GM19099 (cell line): Measurements from ENCODE around the gene MYBBP1A.

Source experiments
- POLR2A ChIP-seq: IDR thresholded peaks from 3 replicates; pipeline ENCODE4 v1.6.1; 2011; ENCODE audit warnings: low read depth; ENCODE audit not compliant: insufficient read length; ENCODE audit errors: extremely low read depth

Gene MYBBP1A, protein sequence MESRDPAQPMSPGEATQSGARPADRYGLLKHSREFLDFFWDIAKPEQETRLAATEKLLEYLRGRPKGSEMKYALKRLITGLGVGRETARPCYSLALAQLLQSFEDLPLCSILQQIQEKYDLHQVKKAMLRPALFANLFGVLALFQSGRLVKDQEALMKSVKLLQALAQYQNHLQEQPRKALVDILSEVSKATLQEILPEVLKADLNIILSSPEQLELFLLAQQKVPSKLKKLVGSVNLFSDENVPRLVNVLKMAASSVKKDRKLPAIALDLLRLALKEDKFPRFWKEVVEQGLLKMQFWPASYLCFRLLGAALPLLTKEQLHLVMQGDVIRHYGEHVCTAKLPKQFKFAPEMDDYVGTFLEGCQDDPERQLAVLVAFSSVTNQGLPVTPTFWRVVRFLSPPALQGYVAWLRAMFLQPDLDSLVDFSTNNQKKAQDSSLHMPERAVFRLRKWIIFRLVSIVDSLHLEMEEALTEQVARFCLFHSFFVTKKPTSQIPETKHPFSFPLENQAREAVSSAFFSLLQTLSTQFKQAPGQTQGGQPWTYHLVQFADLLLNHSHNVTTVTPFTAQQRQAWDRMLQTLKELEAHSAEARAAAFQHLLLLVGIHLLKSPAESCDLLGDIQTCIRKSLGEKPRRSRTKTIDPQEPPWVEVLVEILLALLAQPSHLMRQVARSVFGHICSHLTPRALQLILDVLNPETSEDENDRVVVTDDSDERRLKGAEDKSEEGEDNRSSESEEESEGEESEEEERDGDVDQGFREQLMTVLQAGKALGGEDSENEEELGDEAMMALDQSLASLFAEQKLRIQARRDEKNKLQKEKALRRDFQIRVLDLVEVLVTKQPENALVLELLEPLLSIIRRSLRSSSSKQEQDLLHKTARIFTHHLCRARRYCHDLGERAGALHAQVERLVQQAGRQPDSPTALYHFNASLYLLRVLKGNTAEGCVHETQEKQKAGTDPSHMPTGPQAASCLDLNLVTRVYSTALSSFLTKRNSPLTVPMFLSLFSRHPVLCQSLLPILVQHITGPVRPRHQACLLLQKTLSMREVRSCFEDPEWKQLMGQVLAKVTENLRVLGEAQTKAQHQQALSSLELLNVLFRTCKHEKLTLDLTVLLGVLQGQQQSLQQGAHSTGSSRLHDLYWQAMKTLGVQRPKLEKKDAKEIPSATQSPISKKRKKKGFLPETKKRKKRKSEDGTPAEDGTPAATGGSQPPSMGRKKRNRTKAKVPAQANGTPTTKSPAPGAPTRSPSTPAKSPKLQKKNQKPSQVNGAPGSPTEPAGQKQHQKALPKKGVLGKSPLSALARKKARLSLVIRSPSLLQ (N-terminal part only)

DNA sequence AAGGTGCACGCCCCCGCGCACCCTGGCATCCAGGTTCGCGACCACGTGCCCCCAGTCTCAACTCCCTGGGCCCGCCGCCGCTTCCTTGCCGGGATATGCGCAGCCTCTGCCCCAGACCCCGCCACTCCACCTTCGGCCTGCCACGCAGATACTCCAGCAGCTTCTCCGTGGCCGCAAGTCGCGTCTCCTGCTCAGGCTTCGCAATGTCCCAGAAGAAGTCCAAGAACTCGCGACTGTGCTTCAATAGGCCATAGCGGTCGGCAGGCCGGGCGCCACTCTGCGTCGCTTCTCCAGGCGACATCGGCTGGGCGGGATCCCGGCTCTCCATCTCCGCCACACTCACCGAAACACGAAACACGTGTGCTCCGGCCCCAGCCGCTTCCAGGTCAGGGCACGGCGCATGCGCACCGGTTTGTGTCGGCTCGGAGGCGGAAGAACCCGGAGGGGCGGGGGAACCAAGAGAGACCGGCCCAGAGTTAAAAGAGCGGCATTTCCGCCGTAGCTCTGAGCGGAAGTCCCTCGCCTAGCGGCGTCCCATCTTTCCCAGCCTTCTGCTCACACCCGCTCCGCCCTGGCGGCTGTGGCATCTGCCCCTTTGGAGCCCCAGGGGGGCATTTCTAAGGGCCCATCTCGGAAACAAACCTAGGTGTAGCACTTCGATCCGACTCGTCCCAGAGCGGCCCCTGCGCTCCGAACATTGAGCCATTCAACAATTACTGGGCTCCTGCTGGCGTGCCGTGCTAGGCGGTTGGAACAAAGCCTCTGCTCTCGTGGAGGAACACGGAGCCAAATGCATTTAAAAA is at the start of gene MYBBP1A:
Gene MYBBP1A (minus strand): TSS at position 388 of the 803 bp plus-strand sequence. CDS start 60 bp downstream, at position 328.
- TF ChIP-seq POLR2A: peak; percentile 97

DNA sequence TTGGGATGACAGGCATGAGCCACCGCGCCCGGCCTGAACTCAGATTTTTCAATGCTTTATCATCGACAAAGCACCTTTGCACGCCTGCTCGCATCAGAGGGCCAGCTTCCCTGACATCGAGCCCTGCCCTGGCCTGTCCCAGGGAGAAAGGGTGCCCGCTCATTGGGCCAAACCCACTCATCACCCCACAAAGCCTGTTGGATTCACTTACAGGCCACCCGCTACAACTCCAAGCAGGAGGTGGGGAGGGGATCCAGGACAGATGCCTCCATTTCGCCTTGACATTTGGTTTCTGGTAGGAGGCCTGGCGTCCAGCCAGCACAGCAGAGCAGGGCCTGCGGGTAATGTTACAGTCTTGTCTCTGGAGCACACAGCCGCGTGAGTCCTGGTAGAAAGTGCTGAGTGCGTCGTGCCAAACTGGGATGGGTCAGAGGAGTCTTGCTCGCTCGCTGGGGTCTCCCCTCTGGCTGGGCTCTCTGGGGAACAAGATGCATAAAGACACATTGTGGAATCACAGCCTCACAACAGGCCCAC is 49.0 kb upstream of the MYBBP1A start:
- no peak for TF ChIP-seq POLR2A

DNA sequence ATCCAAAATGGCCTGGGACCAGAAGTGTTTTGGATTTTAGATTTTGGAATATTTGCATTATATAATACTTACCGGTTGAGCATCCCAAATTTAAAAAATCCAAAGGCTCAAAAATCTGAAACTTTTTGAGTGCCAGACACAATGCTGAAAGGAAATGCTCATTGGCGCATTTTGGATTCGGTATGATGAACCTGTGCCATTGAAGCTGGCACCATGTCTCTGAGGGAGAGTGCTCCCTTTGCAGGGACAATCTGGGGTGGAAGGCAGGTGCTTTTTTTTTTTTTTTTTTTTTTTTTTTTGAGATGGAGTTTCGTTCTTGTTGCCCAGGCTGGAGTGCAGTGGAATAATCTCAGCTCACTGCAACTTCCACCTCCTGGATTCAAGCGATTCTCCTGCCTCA is 46.9 kb upstream of the MYBBP1A start:
- TF ChIP-seq POLR2A: no peak

DNA sequence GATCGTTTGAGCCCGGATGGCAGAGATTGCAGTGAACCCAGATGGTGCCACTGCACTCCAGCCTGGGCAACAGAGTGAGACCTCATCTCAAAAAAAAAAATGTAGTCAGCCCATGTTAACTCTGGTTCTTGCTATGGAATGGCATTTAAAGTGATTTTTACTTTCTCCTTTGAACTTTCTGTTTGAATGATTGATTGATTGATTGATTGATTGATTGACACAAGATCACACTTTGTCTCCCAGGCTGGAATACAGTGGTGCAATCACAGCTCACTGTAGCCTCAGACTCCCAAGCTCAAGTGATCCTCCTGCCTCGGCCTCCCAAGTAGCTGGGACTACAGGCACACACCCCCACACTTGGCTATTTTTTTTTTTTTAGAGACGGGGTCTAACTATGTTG is 46.1 kb upstream of the MYBBP1A start:
- TF ChIP-seq POLR2A: no peak

DNA sequence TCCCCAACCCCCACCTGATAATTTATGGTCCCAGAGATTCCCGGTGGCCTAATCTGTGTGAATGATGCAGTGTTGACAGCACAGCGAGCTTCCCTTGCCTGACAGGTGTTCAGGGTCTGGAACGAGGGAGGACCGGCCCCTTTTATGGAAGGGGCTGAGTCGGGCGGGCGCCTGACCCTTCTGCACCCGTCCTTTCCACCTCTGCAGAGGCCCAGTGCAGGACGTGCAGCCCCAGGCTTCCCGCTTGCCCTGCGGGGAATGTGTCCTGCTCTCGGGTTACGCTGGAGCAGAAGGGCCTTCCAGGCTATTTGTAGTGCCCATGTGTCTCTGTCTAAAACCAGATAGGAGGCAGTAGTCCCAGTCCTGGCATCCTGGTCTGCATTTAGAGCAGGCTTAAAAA is 45.4 kb upstream of the MYBBP1A start:
- no peak for TF ChIP-seq POLR2A

DNA sequence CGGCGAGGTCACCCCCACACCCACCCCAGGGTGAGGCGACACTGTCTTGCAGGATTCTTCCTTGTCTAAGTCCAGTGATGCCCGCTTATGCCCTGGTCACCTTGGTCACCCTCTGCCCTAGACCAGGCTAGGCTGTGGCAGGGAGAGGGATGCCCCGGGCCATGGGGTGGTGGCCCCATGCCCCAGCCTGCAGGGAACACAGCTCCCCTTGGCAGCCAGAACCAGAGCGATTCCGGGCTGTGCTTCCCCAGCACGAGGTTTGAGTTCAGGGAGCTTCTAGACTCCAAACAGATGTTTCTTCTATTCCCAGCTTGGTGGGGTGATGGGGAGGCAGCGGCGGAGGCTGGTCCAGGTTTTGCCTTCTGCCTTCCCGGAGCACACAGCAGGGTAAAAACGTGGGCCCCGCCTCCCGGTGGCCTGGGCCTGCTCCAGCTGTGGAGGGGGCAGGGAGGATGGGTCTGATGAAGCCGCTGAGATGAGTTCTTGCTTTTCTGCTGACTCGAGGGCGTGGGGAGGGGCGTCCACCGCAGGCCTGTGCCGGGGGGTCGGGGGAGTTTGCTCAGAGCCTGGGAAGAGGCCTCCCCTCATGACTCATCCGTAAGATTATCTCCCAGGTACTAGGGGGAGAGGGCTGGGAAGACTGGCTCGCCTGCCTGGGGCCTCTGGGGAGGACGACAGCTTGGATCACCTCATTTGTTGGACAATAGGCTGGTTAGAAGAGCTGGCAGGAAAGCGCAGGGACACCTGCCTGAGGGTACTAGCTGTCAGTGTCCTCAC is 44.5 kb upstream of the MYBBP1A start:
- TF ChIP-seq POLR2A: no peak

DNA sequence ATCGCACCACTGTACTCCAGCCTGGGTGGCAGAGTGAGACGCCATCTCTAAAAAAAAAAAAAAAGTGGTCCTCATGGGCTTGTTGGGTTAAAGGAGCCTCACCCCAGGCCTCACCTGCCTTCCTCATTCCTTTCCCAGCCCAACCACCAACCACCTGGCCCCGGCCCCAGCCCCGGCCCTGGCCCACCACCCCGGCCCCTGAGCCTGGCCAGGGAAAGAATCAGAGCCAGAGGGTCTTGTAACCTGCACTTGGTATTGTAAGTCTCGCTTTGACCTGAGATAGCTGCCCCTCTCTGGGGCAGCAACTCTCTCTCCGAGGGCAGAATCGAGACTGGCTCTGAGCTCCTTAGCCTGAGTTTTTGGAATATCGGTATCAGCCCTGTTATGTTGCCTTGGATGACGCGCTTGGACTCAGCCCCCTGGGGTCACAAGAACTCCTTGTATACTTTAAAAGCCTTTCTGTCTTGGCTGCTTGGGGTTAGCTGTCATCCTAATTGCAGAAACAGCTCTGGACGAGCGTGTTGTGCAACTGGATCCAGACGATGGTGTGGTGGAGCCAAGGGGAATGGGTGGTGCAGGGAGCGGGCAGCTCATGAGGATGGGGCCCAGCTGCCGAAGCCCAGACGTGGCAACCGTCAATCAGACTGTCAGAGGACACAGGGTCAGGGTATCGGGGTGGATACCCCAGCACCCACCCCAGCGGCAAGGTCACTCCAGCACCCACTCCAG is 43.8 kb upstream of the MYBBP1A start:
- TF ChIP-seq POLR2A: no peak

DNA sequence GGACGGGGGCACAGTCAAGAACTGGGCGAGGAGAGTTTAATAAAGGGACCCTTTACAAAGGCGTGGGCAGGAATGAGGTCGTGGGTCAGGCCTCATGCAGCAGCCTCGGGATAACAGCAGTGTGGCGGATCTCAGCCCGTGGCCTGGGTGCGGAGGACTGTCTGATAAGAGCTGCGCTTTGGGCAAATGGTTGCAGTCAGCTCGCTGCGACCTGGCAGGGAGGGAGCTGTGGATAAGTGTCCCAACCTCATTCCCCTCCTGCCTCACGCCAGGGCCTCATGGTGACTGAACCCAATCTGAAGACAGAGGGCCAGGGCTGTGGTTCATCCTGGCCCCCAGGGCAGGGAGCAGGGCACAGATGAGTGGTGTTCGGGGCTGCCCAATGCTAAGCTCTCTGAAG is 42.8 kb upstream of the MYBBP1A start:
- no peak for TF ChIP-seq POLR2A

DNA sequence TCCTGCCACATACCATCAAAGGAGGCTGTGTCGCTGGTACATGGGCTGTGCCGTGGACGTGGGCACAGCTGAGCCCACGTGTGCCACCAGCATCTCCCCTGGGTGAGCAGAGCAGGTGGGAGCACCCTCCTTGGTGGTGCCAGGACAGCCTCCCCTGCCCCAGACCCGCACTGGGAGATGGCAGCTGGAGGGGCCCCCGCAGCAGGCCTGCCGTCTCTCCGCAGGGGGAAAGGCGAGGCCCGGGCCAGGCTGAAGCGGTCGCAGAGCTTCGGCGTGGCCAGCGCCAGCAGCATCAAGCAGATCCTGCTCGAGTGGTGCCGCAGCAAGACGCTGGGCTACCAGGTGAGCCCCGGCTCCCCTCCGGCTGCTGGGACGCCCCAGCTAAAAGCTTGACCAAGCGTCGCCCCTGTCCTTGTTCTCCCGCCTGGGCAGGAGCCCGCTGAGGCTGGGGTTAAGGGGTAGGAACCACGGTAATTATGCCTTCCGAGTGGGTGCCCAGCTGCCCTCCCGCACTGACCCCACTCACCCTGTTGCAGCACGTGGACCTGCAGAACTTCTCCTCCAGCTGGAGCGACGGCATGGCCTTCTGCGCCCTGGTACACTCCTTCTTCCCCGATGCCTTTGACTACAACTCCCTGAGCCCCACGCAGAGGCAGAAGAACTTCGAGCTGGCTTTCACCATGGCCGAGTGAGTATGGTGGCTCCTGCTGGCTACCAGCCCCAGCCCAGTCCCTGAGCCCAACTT is 41.6 kb upstream of the MYBBP1A start:
- no peak for TF ChIP-seq POLR2A

DNA sequence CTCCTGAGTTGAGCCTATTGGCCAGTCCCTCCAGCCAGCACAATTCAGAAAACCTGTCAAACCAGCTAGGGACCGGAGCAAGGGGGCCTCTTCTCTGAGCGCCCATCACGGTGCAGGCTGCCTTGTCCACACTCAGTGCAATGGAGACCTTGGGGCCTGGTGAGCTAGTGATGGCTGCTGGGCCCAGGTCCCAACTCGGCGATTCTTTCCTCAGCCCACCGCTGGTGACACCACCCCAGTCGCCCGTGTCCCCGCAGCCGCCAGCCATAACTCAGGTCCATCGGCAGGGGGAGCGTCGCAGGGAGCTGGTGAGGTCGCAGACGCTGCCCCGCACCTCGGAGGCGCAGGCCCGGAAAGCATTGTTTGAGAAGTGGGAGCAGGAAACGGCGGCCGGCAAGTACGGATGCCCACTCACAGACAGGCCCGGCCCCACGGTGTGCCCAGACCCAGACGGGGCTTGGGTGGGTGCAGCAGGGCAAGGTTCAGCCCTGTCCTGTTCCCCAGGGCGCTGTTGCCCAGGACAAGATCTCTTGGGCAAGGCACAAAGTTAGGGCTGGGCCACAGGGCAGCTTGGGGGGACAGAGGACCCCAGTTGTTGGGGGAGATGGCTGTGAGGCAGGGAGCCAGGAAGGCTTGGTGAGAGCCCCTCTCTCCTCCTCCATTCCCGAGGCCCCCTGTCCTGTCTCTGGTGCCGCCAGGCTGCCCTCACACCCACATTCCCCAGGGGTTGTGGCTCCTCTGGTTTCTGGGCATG is 39.9 kb upstream of the MYBBP1A start:
- no peak for TF ChIP-seq POLR2A

DNA sequence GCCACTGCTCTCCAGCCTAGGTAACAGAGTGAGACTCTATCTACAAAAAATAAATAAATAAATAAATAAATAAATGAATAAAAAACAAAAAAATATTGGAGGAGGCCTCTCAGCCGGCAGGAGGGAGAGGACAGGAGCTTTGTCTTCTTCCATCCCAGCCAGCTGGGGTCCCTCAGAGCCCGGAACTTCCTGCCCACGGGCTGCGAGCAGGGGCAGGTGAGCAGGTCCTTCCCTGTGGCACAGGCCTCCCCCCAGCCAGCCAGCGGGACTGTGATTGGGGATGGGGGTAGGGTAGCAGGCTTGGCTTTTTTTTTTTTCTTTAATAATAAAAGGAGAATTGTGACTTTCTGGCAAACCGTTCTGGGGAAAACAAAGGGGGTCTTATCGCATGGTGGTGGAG is 39.2 kb upstream of the MYBBP1A start:
- no peak for TF ChIP-seq POLR2A
